ENCODE results near the gene MAGI2.

- TF ChIP-seq POLR2AphosphoS5 (IDR thresholded peaks at IDR 0.05; ENCODE audit: insufficient read depth in 1 of 2, low read depth in 1 of 2), result no peak
- TF ChIP-seq POLR2A (IDR thresholded peaks at IDR 0.05), result no peak
Measured at GRCh38 chr7:79403451-79403850, 50.0 kb downstream of the MAGI2 start.
